Subcutaneous abdominal adipose tissue (tissue), 5 donors: Measurements from ENCODE around the gene DCUN1D5.

Source experiments
- H3K27ac ChIP-seq: one replicate; pipeline ENCODE4 v1.7.0; 2013; ENCODE audit warnings: low read depth, mild to moderate bottlenecking, inconsistent platforms, low read length, moderate library complexity
- H3K27me3 ChIP-seq, 5 donors: one replicate each; pipeline ENCODE4 v1.7.0; 2013; ENCODE audit warnings: low read length in 5 of 5, inconsistent platforms in 1 of 5; ENCODE audit not compliant: control insufficient read depth in 5 of 5, insufficient read depth in 4 of 5
- H3K36me3 ChIP-seq, 5 donors: one replicate each; pipeline ENCODE4 v1.7.0; 2013; ENCODE audit warnings: low read length in 5 of 5; ENCODE audit not compliant: control insufficient read depth in 5 of 5, insufficient read depth in 5 of 5
- H3K4me1 ChIP-seq, 5 donors: one replicate each; pipeline ENCODE4 v1.7.0; 2013; ENCODE audit warnings: low read length in 5 of 5, mild to moderate bottlenecking in 3 of 5, moderate library complexity in 1 of 5; ENCODE audit not compliant: control insufficient read depth in 5 of 5, insufficient read depth in 5 of 5
- H3K4me3 ChIP-seq, 5 donors: one replicate each; pipeline ENCODE4 v1.7.0; 2013; ENCODE audit warnings: low read length in 5 of 5, low read depth in 1 of 5
- H3K9ac ChIP-seq, 5 donors: one replicate each; pipeline ENCODE4 v1.7.0; 2013; ENCODE audit warnings: low read length in 5 of 5, mild to moderate bottlenecking in 4 of 5, moderate library complexity in 3 of 5
- H3K9me3 ChIP-seq, 5 donors: one replicate each; pipeline ENCODE4 v1.7.0; 2013; ENCODE audit warnings: low read length in 5 of 5; ENCODE audit not compliant: control insufficient read depth in 5 of 5
- donor health status: healthy.
- donor health status: healthy.
- donor health status: healthy.
- donor health status: healthy.
- donor health status: healthy.

Gene DCUN1D5

DNA sequence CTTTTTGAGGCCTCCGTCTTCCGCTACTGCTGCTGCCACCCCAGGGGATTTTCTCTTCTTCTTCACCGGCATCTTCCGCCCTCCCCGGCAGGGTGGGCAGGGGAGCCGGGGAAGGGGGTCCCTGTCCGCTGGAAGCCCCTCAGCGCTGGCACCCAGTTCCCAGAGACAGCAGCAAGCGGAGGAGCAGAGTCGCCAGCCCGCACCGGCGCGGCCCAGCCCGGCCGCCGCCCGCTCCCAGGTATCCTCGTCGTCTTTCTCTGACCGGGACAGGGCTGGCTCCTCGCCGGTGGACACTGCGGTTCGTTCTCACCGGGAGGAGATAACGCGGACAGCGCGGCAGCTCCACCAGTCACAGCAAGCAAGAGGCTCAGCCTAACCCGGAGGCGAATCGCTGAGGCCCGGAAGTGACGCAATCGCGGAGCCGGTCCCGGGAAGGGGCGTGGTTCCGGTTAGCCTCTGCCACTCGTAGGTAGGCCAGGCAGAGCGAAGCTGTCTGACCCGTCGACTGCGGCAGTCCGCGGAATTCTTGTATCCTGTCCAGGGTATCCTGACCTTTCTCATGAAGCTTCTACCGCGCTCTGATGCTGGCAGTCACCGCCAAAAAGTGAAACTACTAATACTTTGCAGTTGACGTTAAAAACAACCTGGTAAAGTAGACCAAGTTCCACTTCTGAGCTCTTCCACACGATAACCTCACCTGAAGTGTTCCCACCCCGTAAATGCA lies at the start of gene DCUN1D5:
Gene DCUN1D5, minus strand, starts transcription at position 360 of the 724 bp plus-strand sequence. Its CDS starts 288 bp downstream, at position 72.
- Histone ChIP-seq H3K27ac (peak within 1 kb of the TSS; percentile 92), H3K4me1 (peaks cover 2 to 34% (median 20%) of the 10 kb centered on the region in 5 donors), H3K36me3 (peaks cover 0 to 4% (median 0%) of the 10 kb centered on the region in 5 donors), H3K9ac (peak within 1 kb of the TSS; percentile 75 to 95 (median 92)), H3K27me3 (peaks cover 0 to 11% (median 3%) of the 10 kb centered on the region in 5 donors), H3K4me3 (peak within 1 kb of the TSS; percentile 85 to 98 (median 91)), H3K9me3 (no peaks in the 10 kb centered on the region)

DNA sequence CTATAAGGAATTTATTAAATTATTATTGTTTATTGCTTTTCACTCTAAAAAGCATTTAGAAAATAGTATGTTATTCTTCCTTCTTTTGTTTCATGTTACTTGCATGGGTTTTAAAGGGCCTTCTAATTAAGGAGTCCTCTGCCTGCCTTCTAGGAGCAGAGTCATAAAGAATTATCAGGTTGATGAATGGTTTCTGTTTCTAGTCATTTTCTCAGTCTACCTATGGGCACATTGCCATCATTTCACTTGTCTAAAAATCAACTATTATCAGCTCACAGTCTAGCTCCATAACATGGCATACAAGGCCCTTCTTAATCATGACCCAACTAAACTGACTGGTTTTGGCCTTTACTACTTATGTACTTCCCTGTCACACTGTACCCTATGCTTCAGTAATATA lies 33.5 kb upstream of the DCUN1D5 start:
- Histone ChIP-seq H3K9ac (no peak overlapping the region), H3K4me1 (no peaks in the 10 kb centered on the region), H3K36me3 (peaks cover 9 to 56% (median 32%) of the 10 kb centered on the region in 5 donors), H3K27ac (no peak overlapping the region), H3K27me3 (no peaks in the 10 kb centered on the region), H3K9me3 (no peaks in the 10 kb centered on the region), H3K4me3 (no peak overlapping the region)

DNA sequence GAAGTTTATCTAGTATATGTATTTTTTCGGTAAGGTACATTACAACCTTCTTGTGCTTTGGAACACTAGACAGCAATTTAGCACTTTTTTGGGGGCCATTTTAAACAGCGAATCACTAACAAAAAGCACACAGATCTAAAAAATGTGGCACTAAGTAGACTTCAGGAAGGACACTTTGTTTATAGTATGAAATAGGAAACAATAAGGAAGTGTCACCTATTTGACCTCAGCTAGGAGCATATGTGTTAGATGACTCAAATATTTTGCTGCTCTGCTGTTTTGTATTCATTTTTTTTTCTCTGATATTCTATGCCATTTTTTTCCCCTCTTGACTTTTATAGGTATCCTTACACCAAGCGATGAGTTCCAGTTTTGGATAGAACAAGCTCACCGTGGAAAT lies 22.9 kb upstream of the DCUN1D5 start:
- Histone ChIP-seq H3K9me3 (no peaks in the 10 kb centered on the region), H3K4me3 (no peak overlapping the region), H3K9ac (no peak overlapping the region), H3K4me1 (peaks cover 0 to 12% (median 8%) of the 10 kb centered on the region in 5 donors), H3K36me3 (peaks cover 0 to 12% (median 4%) of the 10 kb centered on the region in 5 donors), H3K27ac (no peak overlapping the region), H3K27me3 (no peaks in the 10 kb centered on the region)

DNA sequence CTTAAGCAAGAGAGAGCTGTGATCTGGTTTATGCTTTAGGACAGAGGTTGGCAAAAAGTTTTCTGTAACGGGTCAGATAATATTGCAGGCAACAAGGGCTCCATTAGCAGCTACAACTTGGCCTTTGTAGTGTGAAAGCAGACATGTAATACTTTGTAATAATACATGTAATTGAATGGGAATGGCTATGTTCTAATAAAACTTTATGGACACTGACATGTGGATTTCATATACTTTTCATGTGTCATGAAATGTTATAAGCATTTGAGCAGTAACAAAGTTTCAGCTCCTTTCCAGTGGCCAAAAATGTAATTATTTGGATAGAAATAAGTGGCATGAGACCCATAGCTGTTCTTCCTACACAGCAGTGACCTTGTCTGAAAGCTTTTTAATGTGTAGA lies 20.4 kb upstream of the DCUN1D5 start:
- peak overlapping the region in 1 of 5 donors; percentile 35 for H3K9ac ChIP-seq
- peaks cover 0 to 23% (median 17%) of the 10 kb centered on the region in 5 donors for H3K4me1 ChIP-seq
- no peaks in the 10 kb centered on the region for H3K27me3 ChIP-seq
- no peak overlapping the region for H3K4me3 ChIP-seq
- peaks cover 0 to 6% (median 0%) of the 10 kb centered on the region in 5 donors for H3K36me3 ChIP-seq
- H3K9me3 ChIP-seq: no peaks in the 10 kb centered on the region
- H3K27ac ChIP-seq: no peak overlapping the region

DNA sequence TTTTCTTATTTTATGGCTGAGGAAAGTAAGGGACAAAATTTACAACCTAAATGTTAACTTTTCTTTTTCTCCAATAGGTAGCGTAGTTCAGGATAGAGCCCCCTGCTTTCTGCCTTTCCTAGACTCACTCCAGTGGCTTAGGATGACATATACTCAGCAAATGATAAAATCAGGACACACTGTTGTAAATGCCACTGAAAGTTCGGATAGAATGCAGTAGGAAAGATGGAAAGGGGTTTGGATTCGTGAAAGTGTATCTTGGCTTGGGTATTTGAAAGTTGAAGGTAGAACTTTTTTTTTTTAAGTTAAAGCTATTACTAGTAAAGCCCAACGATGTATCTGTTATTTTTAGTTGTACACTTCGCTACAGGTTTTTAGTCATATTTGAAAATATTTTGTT lies 19.4 kb upstream of the DCUN1D5 start:
- Histone ChIP-seq H3K27ac (no peak overlapping the region), H3K9ac (no peak overlapping the region), H3K9me3 (no peaks in the 10 kb centered on the region), H3K27me3 (no peaks in the 10 kb centered on the region), H3K4me1 (peaks cover 0 to 23% (median 17%) of the 10 kb centered on the region in 5 donors), H3K4me3 (no peak overlapping the region), H3K36me3 (peaks cover 0 to 6% (median 0%) of the 10 kb centered on the region in 5 donors)

DNA sequence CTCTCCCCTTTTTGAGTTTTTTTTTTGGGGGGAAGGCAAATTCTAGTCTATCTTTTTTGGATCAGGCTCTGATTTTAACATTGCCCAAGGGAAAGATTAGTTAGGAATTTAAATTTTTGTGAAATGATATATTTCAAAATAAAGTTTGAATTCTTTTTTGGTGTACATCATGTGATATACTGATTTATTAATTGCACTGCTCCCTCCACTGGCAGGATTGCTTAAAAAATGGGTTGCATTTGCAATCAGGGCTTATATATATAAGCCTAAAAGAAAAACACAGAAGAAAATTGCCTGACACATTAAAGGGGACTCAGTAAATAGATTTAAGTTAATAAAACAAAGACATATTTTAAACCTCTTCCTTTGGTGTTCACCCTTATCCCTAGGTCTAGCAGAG lies 18.4 kb upstream of the DCUN1D5 start:
- H3K27ac ChIP-seq: no peak overlapping the region
- H3K27me3 ChIP-seq: no peaks in the 10 kb centered on the region
- H3K9ac ChIP-seq: peak overlapping the region in 2 of 5 donors; percentile 84 to 88
- H3K4me3 ChIP-seq: peak overlapping the region; percentile 82 to 98 (median 91)
- H3K36me3 ChIP-seq: peaks cover 0 to 6% (median 0%) of the 10 kb centered on the region in 5 donors
- peaks cover 0 to 23% (median 17%) of the 10 kb centered on the region in 5 donors for H3K4me1 ChIP-seq
- H3K9me3 ChIP-seq: no peaks in the 10 kb centered on the region

DNA sequence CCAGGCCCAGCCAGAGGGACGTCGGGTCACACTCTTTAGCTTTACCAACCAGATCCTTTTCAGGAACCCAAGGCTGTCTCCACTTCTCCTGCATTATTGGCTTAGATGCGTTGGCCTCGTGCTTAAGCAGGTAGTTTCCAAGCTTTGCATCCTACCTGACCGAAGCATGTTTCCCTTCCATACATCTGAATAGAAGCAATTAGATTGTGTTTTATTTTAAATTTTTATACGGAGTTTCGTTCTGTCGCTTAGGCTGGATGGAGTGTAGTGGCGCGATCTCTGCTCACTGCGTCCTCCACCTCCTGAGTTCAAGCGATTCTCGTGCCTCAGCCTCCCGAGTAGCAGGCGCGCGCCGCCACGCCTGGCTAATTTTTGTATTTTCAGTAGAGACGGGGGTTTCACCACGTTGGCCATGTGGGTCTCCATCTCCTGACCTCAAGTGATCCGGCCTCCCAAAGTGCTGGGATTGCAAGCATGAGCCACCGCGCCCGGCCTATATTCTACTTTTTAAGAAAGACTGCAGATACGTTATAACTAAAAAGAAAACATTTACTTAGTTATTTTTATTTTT lies 17.9 kb upstream of the DCUN1D5 start:
- Histone ChIP-seq H3K27me3 (peaks cover 0 to under 1% (median 0%) of the 10 kb centered on the region in 5 donors), H3K4me1 (peaks cover 0 to 23% (median 17%) of the 10 kb centered on the region in 5 donors), H3K4me3 (peak overlapping the region; percentile 82 to 98 (median 91)), H3K36me3 (peaks cover 0 to 6% (median 0%) of the 10 kb centered on the region in 5 donors), H3K9ac (peak overlapping the region; percentile 71 to 88 (median 84)), H3K9me3 (no peaks in the 10 kb centered on the region), H3K27ac (peak overlapping the region; percentile 84)

DNA sequence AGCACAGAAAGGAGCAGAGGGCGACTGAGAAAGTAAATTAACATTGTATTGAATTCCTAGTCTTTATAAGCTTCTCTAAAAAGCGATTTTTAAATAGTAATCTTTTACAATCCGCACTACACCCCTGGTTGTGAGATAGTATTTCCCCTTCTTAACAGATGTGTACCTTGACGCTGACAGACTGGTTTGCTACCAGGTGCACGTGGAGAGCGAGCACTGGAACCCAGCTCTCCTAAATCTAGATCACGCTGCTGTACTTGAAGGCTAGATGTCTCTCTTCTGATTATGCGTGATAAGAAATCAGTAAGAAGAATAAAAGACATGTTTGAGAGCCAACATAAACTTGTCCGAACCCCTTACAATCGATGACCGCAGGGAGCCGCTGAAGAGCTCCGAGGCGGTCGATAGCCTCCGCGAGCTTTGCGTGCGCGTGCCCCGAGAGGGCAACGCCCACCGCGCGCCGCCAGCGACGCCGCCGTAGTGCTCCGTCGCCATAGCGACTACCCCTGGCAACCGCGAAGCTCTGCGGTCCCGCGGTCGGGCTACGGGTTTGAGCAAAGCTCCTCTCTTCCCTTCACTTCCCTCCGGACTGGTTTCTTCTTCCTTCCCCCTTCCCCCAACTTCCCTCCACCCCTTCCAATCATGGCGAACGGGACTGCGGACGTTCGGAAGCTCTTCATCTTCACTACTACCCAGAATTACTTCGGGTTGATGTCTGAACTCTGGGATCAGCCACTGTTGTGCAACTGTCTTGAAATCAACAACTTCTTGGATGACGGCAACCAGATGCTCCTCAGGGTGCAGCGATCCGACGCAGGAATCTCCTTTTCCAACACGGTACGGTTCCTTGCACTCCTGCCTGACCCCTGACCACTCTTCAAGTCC lies 17.2 kb upstream of the DCUN1D5 start, which contains the start of gene DYNC2H1:
Gene DYNC2H1, plus strand, starts transcription at position 494 of the 885 bp plus-strand sequence. Its CDS starts 149 bp downstream, at position 643.
- Histone ChIP-seq H3K4me3 (peak within 1 kb of the TSS; percentile 82 to 98 (median 92)), H3K27ac (peak within 1 kb of the TSS; percentile 84), H3K36me3 (no peaks in the 10 kb centered on the region), H3K4me1 (peaks cover 0 to 23% (median 17%) of the 10 kb centered on the region in 5 donors), H3K9me3 (no peaks in the 10 kb centered on the region), H3K27me3 (peaks cover 0 to 4% (median 0%) of the 10 kb centered on the region in 5 donors), H3K9ac (peak within 1 kb of the TSS; percentile 71 to 88 (median 84))

DNA sequence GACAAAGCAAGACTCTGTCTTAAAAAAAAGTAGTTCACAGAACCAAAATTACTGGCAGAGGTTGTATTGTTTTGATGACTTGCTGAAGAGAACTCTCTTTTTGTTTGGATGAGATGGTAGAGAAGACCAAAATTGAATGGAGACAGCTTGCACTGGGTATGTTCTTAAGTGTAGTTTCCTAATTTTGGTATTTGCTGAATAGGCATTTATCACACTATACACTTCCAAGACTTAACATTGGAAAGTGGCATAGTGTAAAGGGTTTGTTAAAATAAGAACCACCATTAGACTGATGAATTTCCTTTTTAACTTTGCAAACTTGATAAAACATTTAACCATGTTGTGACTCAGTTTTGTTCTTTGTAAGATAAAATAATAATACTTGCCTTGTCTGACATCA lies 5.3 kb upstream of the DCUN1D5 start:
- Histone ChIP-seq H3K36me3 (no peaks in the 10 kb centered on the region), H3K9ac (no peak overlapping the region), H3K4me3 (no peak overlapping the region), H3K4me1 (peaks cover 0 to 5% (median 4%) of the 10 kb centered on the region in 5 donors), H3K9me3 (no peaks in the 10 kb centered on the region), H3K27ac (no peak overlapping the region), H3K27me3 (peaks cover 0 to 14% (median 5%) of the 10 kb centered on the region in 5 donors)
